ENCODE measurements around the gene ANKRD44. TPM values are rescaled to one million over a fixed set of nuclear protein-coding genes. Genes with fewer than 3 reads are reported as not detected.

Gene ANKRD44
- total RNA-seq, 1 experiment from 2014 or later, result 0.68 TPM

DNA sequence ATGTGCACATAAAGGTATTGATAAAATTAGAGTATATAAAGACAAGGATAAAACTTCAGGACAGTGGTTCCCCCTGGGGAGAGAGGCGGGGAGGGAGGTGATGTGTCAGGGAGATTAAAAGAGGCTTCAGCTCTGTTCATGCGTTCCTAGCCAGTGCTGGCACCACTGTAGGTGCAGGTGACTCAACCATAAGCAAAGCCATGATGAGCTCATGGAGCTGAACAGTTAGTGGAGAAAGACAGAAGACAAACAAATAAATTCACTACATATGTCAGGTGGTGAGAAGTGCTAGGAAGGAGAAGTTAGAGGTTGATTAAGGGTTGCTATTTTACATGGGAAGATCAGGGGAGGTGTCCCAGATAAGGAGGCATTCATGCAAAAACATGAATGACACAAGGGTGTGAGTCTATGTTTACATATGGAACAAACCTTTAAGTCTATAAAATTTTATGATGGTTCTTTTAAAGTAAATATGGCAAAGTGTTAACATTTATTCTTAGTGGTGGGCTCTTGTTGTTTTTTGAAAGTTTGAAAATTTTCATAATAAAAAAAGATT lies 136.0 kb downstream of the ANKRD44 start:
- Mint-ChIP-seq H3K27ac (no peak overlapping the region), H3K27me3 (ENCODE audit: low read depth) (no peaks in the 10 kb centered on the region; the same call in 1 of the 2 replicates), H3K9me3 (no peaks in the 10 kb centered on the region), H3K4me3 (no peak overlapping the region), H3K36me3 (no peaks in the 10 kb centered on the region), H3K4me1 (no peaks in the 10 kb centered on the region)
- ATAC-seq (no peak), DNase-seq (ENCODE audit: low spot score) (no peak)
- POLR2A ChIA-PET, result no interaction called here
- CTCF ChIA-PET, result no interaction called here
- no peak for TF ChIP-seq ATF1 (CRISPR knock-in tag; IDR thresholded peaks at IDR 0.05)
- TF ChIP-seq GABPB1 (CRISPR knock-in tag; IDR thresholded peaks at IDR 0.05), result no peak
- TF ChIP-seq NFYB (CRISPR knock-in tag; conservative IDR thresholded peaks at IDR 0.05; ENCODE audit: low read depth), result no peak
- no peak for TF ChIP-seq PRRX2 (CRISPR knock-in tag; IDR thresholded peaks at IDR 0.05)
- no peak for TF ChIP-seq ZNF512 (CRISPR knock-in tag; IDR thresholded peaks at IDR 0.05; ENCODE audit: borderline replicate concordance)
- TF ChIP-seq IRF2 (CRISPR knock-in tag; IDR thresholded peaks at IDR 0.05; ENCODE audit: borderline replicate concordance, low read depth), result no peak
- no peak for TF ChIP-seq FOXK1 (CRISPR knock-in tag; IDR thresholded peaks at IDR 0.05)
- TF ChIP-seq MXD4 (CRISPR knock-in tag; IDR thresholded peaks at IDR 0.05; ENCODE audit: borderline replicate concordance), result no peak
- no peak for TF ChIP-seq ESRRA (CRISPR knock-in tag; IDR thresholded peaks at IDR 0.05; ENCODE audit: borderline replicate concordance)
- no peak for TF ChIP-seq RORB (CRISPR knock-in tag; IDR thresholded peaks at IDR 0.05)
- TF ChIP-seq ZNF671 (CRISPR knock-in tag; IDR thresholded peaks at IDR 0.05), result no peak
- TF ChIP-seq EMX1 (CRISPR knock-in tag; IDR thresholded peaks at IDR 0.05), result no peak
- no peak for TF ChIP-seq ZBTB21 (CRISPR knock-in tag; IDR thresholded peaks at IDR 0.05; ENCODE audit: borderline replicate concordance)

GRCh38 chr2:197171582-197171981 lies 139.0 kb downstream of the ANKRD44 start:
- no peaks in the 10 kb centered on the region for H3K9me3 Mint-ChIP-seq
- no peaks in the 10 kb centered on the region for H3K36me3 Mint-ChIP-seq
- TF ChIP-seq ATF1 (CRISPR knock-in tag; IDR thresholded peaks at IDR 0.05), result no peak
- TF ChIP-seq E2F1 (CRISPR knock-in tag; IDR thresholded peaks at IDR 0.05), result no peak
- TF ChIP-seq ZNF281 (CRISPR knock-in tag; IDR thresholded peaks at IDR 0.05), result no peak
- no peak for TF ChIP-seq GRHL2 (CRISPR knock-in tag; IDR thresholded peaks at IDR 0.05; ENCODE audit: insufficient replicate concordance, severe bottlenecking)
- TF ChIP-seq ZNF671 (CRISPR knock-in tag; IDR thresholded peaks at IDR 0.05), result no peak
- TF ChIP-seq EMX1 (CRISPR knock-in tag; IDR thresholded peaks at IDR 0.05), result no peak
- TF ChIP-seq ZNF416 (CRISPR knock-in tag; IDR thresholded peaks at IDR 0.05), result no peak
- no peak for TF ChIP-seq ZNF263 (CRISPR knock-in tag; IDR thresholded peaks at IDR 0.05; ENCODE audit: low read depth)
- TF ChIP-seq, protein P1, sequence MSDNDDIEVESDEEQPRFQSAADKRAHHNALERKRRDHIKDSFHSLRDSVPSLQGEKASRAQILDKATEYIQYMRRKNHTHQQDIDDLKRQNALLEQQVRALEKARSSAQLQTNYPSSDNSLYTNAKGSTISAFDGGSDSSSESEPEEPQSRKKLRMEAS (CRISPR knock-in tag; IDR thresholded peaks at IDR 0.05), result no peak
- TF ChIP-seq GABPB1 (CRISPR knock-in tag; IDR thresholded peaks at IDR 0.05), result no peak
- no peak for TF ChIP-seq FOXP4 (CRISPR knock-in tag; IDR thresholded peaks at IDR 0.05)
- no peak for TF ChIP-seq SP1 (CRISPR knock-in tag; conservative IDR thresholded peaks at IDR 0.05)
- TF ChIP-seq PRRX2 (CRISPR knock-in tag; IDR thresholded peaks at IDR 0.05), result no peak
- TF ChIP-seq, protein P2, sequence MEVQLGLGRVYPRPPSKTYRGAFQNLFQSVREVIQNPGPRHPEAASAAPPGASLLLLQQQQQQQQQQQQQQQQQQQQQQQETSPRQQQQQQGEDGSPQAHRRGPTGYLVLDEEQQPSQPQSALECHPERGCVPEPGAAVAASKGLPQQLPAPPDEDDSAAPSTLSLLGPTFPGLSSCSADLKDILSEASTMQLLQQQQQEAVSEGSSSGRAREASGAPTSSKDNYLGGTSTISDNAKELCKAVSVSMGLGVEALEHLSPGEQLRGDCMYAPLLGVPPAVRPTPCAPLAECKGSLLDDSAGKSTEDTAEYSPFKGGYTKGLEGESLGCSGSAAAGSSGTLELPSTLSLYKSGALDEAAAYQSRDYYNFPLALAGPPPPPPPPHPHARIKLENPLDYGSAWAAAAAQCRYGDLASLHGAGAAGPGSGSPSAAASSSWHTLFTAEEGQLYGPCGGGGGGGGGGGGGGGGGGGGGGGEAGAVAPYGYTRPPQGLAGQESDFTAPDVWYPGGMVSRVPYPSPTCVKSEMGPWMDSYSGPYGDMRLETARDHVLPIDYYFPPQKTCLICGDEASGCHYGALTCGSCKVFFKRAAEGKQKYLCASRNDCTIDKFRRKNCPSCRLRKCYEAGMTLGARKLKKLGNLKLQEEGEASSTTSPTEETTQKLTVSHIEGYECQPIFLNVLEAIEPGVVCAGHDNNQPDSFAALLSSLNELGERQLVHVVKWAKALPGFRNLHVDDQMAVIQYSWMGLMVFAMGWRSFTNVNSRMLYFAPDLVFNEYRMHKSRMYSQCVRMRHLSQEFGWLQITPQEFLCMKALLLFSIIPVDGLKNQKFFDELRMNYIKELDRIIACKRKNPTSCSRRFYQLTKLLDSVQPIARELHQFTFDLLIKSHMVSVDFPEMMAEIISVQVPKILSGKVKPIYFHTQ (CRISPR knock-in tag; IDR thresholded peaks at IDR 0.05), result no peak
- TF ChIP-seq TCF7 (CRISPR knock-in tag; IDR thresholded peaks at IDR 0.05; ENCODE audit: low read depth), result no peak

More at GRCh38 chr2:197171582-197171981, 139.0 kb downstream of the ANKRD44 start:
- Mint-ChIP-seq H3K4me1 (no peaks in the 10 kb centered on the region), H3K27me3 (ENCODE audit: low read depth) (no peaks in the 10 kb centered on the region; the same call in 1 of the 2 replicates), H3K4me3 (no peak overlapping the region), H3K27ac (no peak overlapping the region)
- DNase-seq (ENCODE audit: low spot score), result no peak
- ChIA-PET POLR2A (no interaction called here), CTCF (no interaction called here)
- no peak for ATAC-seq
